ENCODE results near the gene CPNE9. TPM values are rescaled to one million over a fixed set of nuclear protein-coding genes. Genes with fewer than 3 reads are reported as not detected.

Gene CPNE9
- total RNA-seq, 1 donor from 2014 or later: 0.44 TPM

GRCh38 chr3:9698293-9698692 is 5.3 kb upstream of the CPNE9 start:
- Histone ChIP-seq H3K36me3 (peaks cover 98% of the 10 kb centered on the region), H3K27me3 (ENCODE audit: low read depth) (no peaks in the 10 kb centered on the region), H3K27ac (no peak overlapping the region), H3K9me3 (no peaks in the 10 kb centered on the region), H3K4me1 (no peaks in the 10 kb centered on the region), H3K4me3 (no peak overlapping the region)
- intact Hi-C loops (cut with DNase I): no loop called here
- no peak for DNase-seq
- no peak for TF ChIP-seq CTCF (IDR thresholded peaks at IDR 0.05)
- ATAC-seq: no peak

- Histone ChIP-seq H3K27ac (no peak overlapping the region), H3K9me3 (no peaks in the 10 kb centered on the region), H3K27me3 (ENCODE audit: low read depth) (peaks cover 14% of the 10 kb centered on the region), H3K36me3 (peaks cover 75% of the 10 kb centered on the region), H3K4me3 (no peak overlapping the region), H3K4me1 (peaks cover 12% of the 10 kb centered on the region)
- ATAC-seq: no peak
- TF ChIP-seq CTCF (IDR thresholded peaks at IDR 0.05): no peak
- intact Hi-C loops (cut with DNase I): no loop called here
- DNase-seq: no peak
Measured at GRCh38 chr3:9700536-9700935, 3.1 kb upstream of the CPNE9 start.

GRCh38 chr3:9701006-9701405 is 2.6 kb upstream of the CPNE9 start:
- ATAC-seq (no peak), DNase-seq (no peak)
- Histone ChIP-seq H3K27ac (no peak overlapping the region), H3K27me3 (ENCODE audit: low read depth) (peaks cover 14% of the 10 kb centered on the region), H3K4me1 (peaks cover 12% of the 10 kb centered on the region), H3K36me3 (peaks cover 70% of the 10 kb centered on the region), H3K4me3 (no peak overlapping the region), H3K9me3 (no peaks in the 10 kb centered on the region)
- intact Hi-C loops (cut with DNase I): no loop called here
- no peak for TF ChIP-seq CTCF (IDR thresholded peaks at IDR 0.05)

GRCh38 chr3:9701711-9702110 is 1.9 kb upstream of the CPNE9 start:
- H3K27ac ChIP-seq: no peak overlapping the region
- no peak for TF ChIP-seq CTCF (IDR thresholded peaks at IDR 0.05)
- peaks cover 14% of the 10 kb centered on the region for H3K27me3 ChIP-seq (ENCODE audit: low read depth)
- H3K4me3 ChIP-seq: no peak overlapping the region
- DNase-seq (no peak), ATAC-seq (no peak)
- H3K36me3 ChIP-seq: peaks cover 63% of the 10 kb centered on the region
- H3K9me3 ChIP-seq: no peaks in the 10 kb centered on the region
- intact Hi-C loops (cut with DNase I): no loop called here
- peaks cover 12% of the 10 kb centered on the region for H3K4me1 ChIP-seq

GRCh38 chr3:9703240-9703639 is 393 bp upstream of the CPNE9 start:
- Histone ChIP-seq H3K27me3 (ENCODE audit: low read depth) (peaks cover 14% of the 10 kb centered on the region), H3K4me3 (no peak overlapping the region), H3K36me3 (peaks cover 48% of the 10 kb centered on the region), H3K9me3 (no peaks in the 10 kb centered on the region), H3K27ac (no peak overlapping the region), H3K4me1 (peaks cover 12% of the 10 kb centered on the region)
- intact Hi-C loops (cut with DNase I): no loop called here
- DNase-seq (no peak), ATAC-seq (no peak)
- TF ChIP-seq CTCF (IDR thresholded peaks at IDR 0.05): no peak

Data from lower lobe of right lung (tissue), 2 donors.